Parathyroid adenoma (tissue), 2 donors: ENCODE data around the gene CNOT10.

Experiments
- H2AFZ ChIP-seq: fragments of 300-600 bp; sonication (generic); one replicate; pipeline ENCODE4 v1.7.0; 2017; ENCODE audit warnings: antibody characterized with exemption, mild to moderate bottlenecking
- H3K27ac ChIP-seq: fragments of 300-600 bp; sonication (generic); one replicate; pipeline ENCODE4 v1.7.0; 2017
- H3K27me3 ChIP-seq: fragments of 300-600 bp; sonication (generic); one replicate; pipeline ENCODE4 v1.7.0; 2017; ENCODE audit warnings: low read length; ENCODE audit not compliant: control insufficient read depth, insufficient read depth
- H3K36me3 ChIP-seq: fragments of 300-600 bp; sonication (generic); one replicate; pipeline ENCODE4 v1.7.0; 2017; ENCODE audit warnings: low read length; ENCODE audit not compliant: control insufficient read depth, insufficient read depth
- H3K4me1 ChIP-seq: fragments of 300-600 bp; sonication (generic); one replicate; pipeline ENCODE4 v1.7.0; 2017; ENCODE audit warnings: control low read depth
- H3K4me2 ChIP-seq: fragments of 300-600 bp; sonication (generic); one replicate; pipeline ENCODE4 v1.7.0; 2017; ENCODE audit warnings: low read length
- H3K4me3 ChIP-seq: fragments of 300-600 bp; sonication (generic); one replicate; pipeline ENCODE4 v1.7.0; 2017; ENCODE audit warnings: low read depth, low read length
- H3K79me2 ChIP-seq: fragments of 300-600 bp; sonication (generic); one replicate; pipeline ENCODE4 v1.7.0; 2017; ENCODE audit warnings: control low read depth
- H3K9ac ChIP-seq: fragments of 300-600 bp; sonication (generic); one replicate; pipeline ENCODE4 v1.7.0; 2017; ENCODE audit warnings: mild to moderate bottlenecking
- H3K9me3 ChIP-seq: fragments of 300-600 bp; sonication (generic); one replicate; pipeline ENCODE4 v1.7.0; 2017; ENCODE audit warnings: low read length; ENCODE audit not compliant: control insufficient read depth
- CTCF ChIP-seq: fragments of 300-600 bp; sonication (generic); IDR thresholded peaks from one replicate; pipeline ENCODE4 v1.7.0; 2017; ENCODE audit warnings: antibody characterized with exemption, mild to moderate bottlenecking
- donor health status: primary hyperparathyroidism.

Gene CNOT10

DNA sequence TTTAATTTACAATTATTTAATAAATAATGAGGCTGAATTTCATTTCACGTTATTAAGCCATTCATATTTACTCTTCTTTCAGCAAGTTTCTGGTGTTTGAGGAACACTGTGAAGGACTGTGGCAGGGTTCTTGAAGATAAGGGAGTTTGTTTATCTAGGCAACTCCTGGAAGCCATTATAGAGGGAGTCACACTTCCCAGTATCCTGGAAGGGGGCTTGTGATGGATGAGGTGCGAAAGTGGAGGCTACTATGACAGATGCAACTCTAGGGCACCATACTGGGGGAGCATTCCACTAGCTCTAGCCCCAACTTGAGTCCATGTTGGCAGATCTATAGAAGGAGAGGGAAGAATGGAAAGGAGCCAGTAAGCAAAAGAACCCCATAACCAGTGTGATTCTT, 14.4 kb downstream of the CNOT10 start:
- no peaks in the 10 kb centered on the region for H3K4me1 ChIP-seq
- H3K4me3 ChIP-seq: no peak overlapping the region
- no peak for TF ChIP-seq CTCF

GRCh38 chr3:32700244-32700643, 15.3 kb downstream of the CNOT10 start:
- Histone ChIP-seq H3K27ac (no peak overlapping the region), H3K4me1 (peaks cover 1% of the 10 kb centered on the region), H3K9ac (no peak overlapping the region), H3K36me3 (no peaks in the 10 kb centered on the region), H3K4me2 (no peak overlapping the region), H3K9me3 (no peaks in the 10 kb centered on the region), H3K79me2 (peaks cover 8% of the 10 kb centered on the region), H3K4me3 (no peak overlapping the region), H2AFZ (no peak overlapping the region), H3K27me3 (no peaks in the 10 kb centered on the region)
- TF ChIP-seq CTCF: no peak

More for the DNA sequence above, 14.4 kb downstream of the CNOT10 start:
- no peak overlapping the region for H3K9ac ChIP-seq
- no peak overlapping the region for H2AFZ ChIP-seq
- H3K4me2 ChIP-seq: no peak overlapping the region
- no peaks in the 10 kb centered on the region for H3K36me3 ChIP-seq
- peaks cover 14% of the 10 kb centered on the region for H3K79me2 ChIP-seq
- no peaks in the 10 kb centered on the region for H3K9me3 ChIP-seq
- no peak overlapping the region for H3K27ac ChIP-seq
- no peaks in the 10 kb centered on the region for H3K27me3 ChIP-seq

GRCh38 chr3:32703491-32703972, 18.5 kb downstream of the CNOT10 start:
- H3K27ac ChIP-seq: no peak overlapping the region

DNA sequence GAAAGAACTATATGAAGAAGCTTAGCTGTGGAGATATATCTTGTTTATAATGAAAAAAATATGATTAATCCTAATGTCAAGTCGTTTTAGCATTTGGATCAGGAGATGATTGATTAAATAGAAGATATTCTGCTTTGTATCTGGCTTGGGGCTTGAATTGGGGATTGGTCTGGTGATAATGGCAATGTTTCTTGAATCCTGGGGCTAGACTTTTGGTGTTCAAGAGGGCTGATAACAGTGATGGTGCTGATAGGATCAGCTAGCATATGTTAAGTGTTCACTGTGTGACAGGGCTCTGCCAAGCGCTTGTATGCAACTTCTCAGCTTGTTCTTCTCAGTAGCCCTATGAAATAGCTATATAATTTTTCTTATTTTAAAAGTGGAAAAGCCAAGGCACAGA, 20.2 kb downstream of the CNOT10 start:
- Histone ChIP-seq H3K79me2 (no peaks in the 10 kb centered on the region), H3K36me3 (no peaks in the 10 kb centered on the region)

More at GRCh38 chr3:32703491-32703972, 18.5 kb downstream of the CNOT10 start:
- Histone ChIP-seq H3K4me2 (no peak overlapping the region), H3K36me3 (no peaks in the 10 kb centered on the region), H2AFZ (no peak overlapping the region), H3K4me1 (peaks cover 11% of the 10 kb centered on the region), H3K79me2 (peaks cover 8% of the 10 kb centered on the region), H3K9ac (no peak overlapping the region), H3K4me3 (no peak overlapping the region), H3K27me3 (no peaks in the 10 kb centered on the region), H3K9me3 (no peaks in the 10 kb centered on the region)
- no peak for TF ChIP-seq CTCF

More for the DNA sequence above, 20.2 kb downstream of the CNOT10 start:
- Histone ChIP-seq H2AFZ (no peak overlapping the region), H3K27me3 (no peaks in the 10 kb centered on the region), H3K9ac (no peak overlapping the region), H3K9me3 (no peaks in the 10 kb centered on the region), H3K4me3 (no peak overlapping the region), H3K4me1 (peaks cover 11% of the 10 kb centered on the region), H3K4me2 (no peak overlapping the region), H3K27ac (no peak overlapping the region)
- TF ChIP-seq CTCF: no peak
